ENCODE results near the gene SV2C. TPM values are rescaled to one million over a fixed set of nuclear protein-coding genes. Genes with fewer than 3 reads are reported as not detected.

SV2C gene
- polyA plus RNA-seq, 1 donor, result 3.0 TPM

GRCh38 chr5:76162335-76162734 lies 79.2 kb downstream of the SV2C start:
- no CpG with 5 or more reads among the region's 4 CpGs for WGBS (ENCODE audit: insufficient coverage, low lambda C conversion rate)
- Histone ChIP-seq H3K27me3 (ENCODE audit: control insufficient read depth, insufficient read depth, low read length) (no peaks in the 10 kb centered on the region), H3K4me1 (ENCODE audit: control insufficient read depth, insufficient read depth, low read length) (no peaks in the 10 kb centered on the region), H3K4me3 (ENCODE audit: low read length) (no peak overlapping the region), H3K36me3 (ENCODE audit: control insufficient read depth, insufficient read depth, low read length) (no peaks in the 10 kb centered on the region), H3K9me3 (ENCODE audit: control insufficient read depth, low read depth, low read length) (no peaks in the 10 kb centered on the region), H3K27ac (ENCODE audit: low read length) (no peak overlapping the region)
- no peak for DNase-seq

- no peak overlapping the region for H3K4me3 ChIP-seq (ENCODE audit: low read length)
- H3K4me1 ChIP-seq (ENCODE audit: control insufficient read depth, insufficient read depth, low read length), result no peaks in the 10 kb centered on the region
- DNase-seq, result no peak
- H3K9me3 ChIP-seq (ENCODE audit: control insufficient read depth, low read depth, low read length), result no peaks in the 10 kb centered on the region
- H3K27me3 ChIP-seq (ENCODE audit: control insufficient read depth, insufficient read depth, low read length), result no peaks in the 10 kb centered on the region
- 60% methylated on average over 1 of the region's 4 CpGs for WGBS (ENCODE audit: insufficient coverage, low lambda C conversion rate)
- H3K36me3 ChIP-seq (ENCODE audit: control insufficient read depth, insufficient read depth, low read length), result no peaks in the 10 kb centered on the region
- no peak overlapping the region for H3K27ac ChIP-seq (ENCODE audit: low read length)
These were observed 80.0 kb downstream of the SV2C start for GRCh38 chr5:76163111-76163628.

GRCh38 chr5:76165029-76165428 lies 81.8 kb downstream of the SV2C start:
- no peaks in the 10 kb centered on the region for H3K4me1 ChIP-seq (ENCODE audit: control insufficient read depth, insufficient read depth, low read length)
- no peak overlapping the region for H3K4me3 ChIP-seq (ENCODE audit: low read length)
- no peaks in the 10 kb centered on the region for H3K27me3 ChIP-seq (ENCODE audit: control insufficient read depth, insufficient read depth, low read length)
- H3K27ac ChIP-seq (ENCODE audit: low read length), result no peak overlapping the region
- no peak for DNase-seq
- no peaks in the 10 kb centered on the region for H3K9me3 ChIP-seq (ENCODE audit: control insufficient read depth, low read depth, low read length)
- H3K36me3 ChIP-seq (ENCODE audit: control insufficient read depth, insufficient read depth, low read length), result no peaks in the 10 kb centered on the region

GRCh38 chr5:76165711-76166374 lies 82.7 kb downstream of the SV2C start:
- H3K27me3 ChIP-seq (ENCODE audit: control insufficient read depth, insufficient read depth, low read length), result no peaks in the 10 kb centered on the region
- WGBS (ENCODE audit: insufficient coverage, low lambda C conversion rate), result 60% methylated on average over 1 of the region's 2 CpGs
- H3K27ac ChIP-seq (ENCODE audit: low read length), result no peak overlapping the region
- no peaks in the 10 kb centered on the region for H3K36me3 ChIP-seq (ENCODE audit: control insufficient read depth, insufficient read depth, low read length)
- no peak for DNase-seq
- no peak overlapping the region for H3K4me3 ChIP-seq (ENCODE audit: low read length)
- no peaks in the 10 kb centered on the region for H3K4me1 ChIP-seq (ENCODE audit: control insufficient read depth, insufficient read depth, low read length)
- no peaks in the 10 kb centered on the region for H3K9me3 ChIP-seq (ENCODE audit: control insufficient read depth, low read depth, low read length)

- Histone ChIP-seq H3K4me1 (ENCODE audit: control insufficient read depth, insufficient read depth, low read length) (no peaks in the 10 kb centered on the region), H3K27me3 (ENCODE audit: control insufficient read depth, insufficient read depth, low read length) (no peaks in the 10 kb centered on the region), H3K36me3 (ENCODE audit: control insufficient read depth, insufficient read depth, low read length) (no peaks in the 10 kb centered on the region), H3K4me3 (ENCODE audit: low read length) (no peak overlapping the region), H3K27ac (ENCODE audit: low read length) (no peak overlapping the region), H3K9me3 (ENCODE audit: control insufficient read depth, low read depth, low read length) (no peaks in the 10 kb centered on the region)
- no peak for DNase-seq
- WGBS (ENCODE audit: insufficient coverage, low lambda C conversion rate), result 100% methylated on average over 2 of the region's 3 CpGs
These were observed 83.8 kb downstream of the SV2C start for GRCh38 chr5:76166886-76167576.

- no peaks in the 10 kb centered on the region for H3K36me3 ChIP-seq (ENCODE audit: control insufficient read depth, insufficient read depth, low read length)
These were observed 86.1 kb downstream of the SV2C start for GRCh38 chr5:76169146-76169905.

GRCh38 chr5:76174101-76174500 lies 90.9 kb downstream of the SV2C start:
- no peak for DNase-seq
- no CpG with 5 or more reads among the region's 23 CpGs for WGBS (ENCODE audit: insufficient coverage, low lambda C conversion rate)
- no peaks in the 10 kb centered on the region for H3K4me1 ChIP-seq (ENCODE audit: control insufficient read depth, insufficient read depth, low read length)

More at GRCh38 chr5:76169146-76169905, 86.1 kb downstream of the SV2C start:
- Histone ChIP-seq H3K4me1 (ENCODE audit: control insufficient read depth, insufficient read depth, low read length) (no peaks in the 10 kb centered on the region), H3K4me3 (ENCODE audit: low read length) (no peak overlapping the region), H3K9me3 (ENCODE audit: control insufficient read depth, low read depth, low read length) (no peaks in the 10 kb centered on the region), H3K27ac (ENCODE audit: low read length) (no peak overlapping the region), H3K27me3 (ENCODE audit: control insufficient read depth, insufficient read depth, low read length) (no peaks in the 10 kb centered on the region)
- peak in 1 of 2 donors; percentile 1 for DNase-seq
- WGBS (ENCODE audit: insufficient coverage, low lambda C conversion rate), result 80% methylated on average over 1 of the region's 6 CpGs

GRCh38 chr5:76175051-76175666 lies 92.0 kb downstream of the SV2C start:
- 6% methylated on average over 2 of the region's 6 CpGs for WGBS (ENCODE audit: insufficient coverage, low lambda C conversion rate)
- DNase-seq, result peak; percentile 21 to 26
- H3K36me3 ChIP-seq (ENCODE audit: control insufficient read depth, insufficient read depth, low read length), result no peaks in the 10 kb centered on the region

More at GRCh38 chr5:76174101-76174500, 90.9 kb downstream of the SV2C start:
- Histone ChIP-seq H3K36me3 (ENCODE audit: control insufficient read depth, insufficient read depth, low read length) (no peaks in the 10 kb centered on the region), H3K4me3 (ENCODE audit: low read length) (no peak overlapping the region), H3K9me3 (ENCODE audit: control insufficient read depth, low read depth, low read length) (no peaks in the 10 kb centered on the region), H3K27me3 (ENCODE audit: control insufficient read depth, insufficient read depth, low read length) (no peaks in the 10 kb centered on the region), H3K27ac (ENCODE audit: low read length) (no peak overlapping the region)

GRCh38 chr5:76175821-76176403 lies 92.7 kb downstream of the SV2C start:
- H3K36me3 ChIP-seq (ENCODE audit: control insufficient read depth, insufficient read depth, low read length), result no peaks in the 10 kb centered on the region
- DNase-seq, result no peak
- H3K27me3 ChIP-seq (ENCODE audit: control insufficient read depth, insufficient read depth, low read length), result no peaks in the 10 kb centered on the region
- H3K9me3 ChIP-seq (ENCODE audit: control insufficient read depth, low read depth, low read length), result no peaks in the 10 kb centered on the region
- 60% methylated on average over 1 of the region's 7 CpGs for WGBS (ENCODE audit: insufficient coverage, low lambda C conversion rate)
- H3K4me1 ChIP-seq (ENCODE audit: control insufficient read depth, insufficient read depth, low read length), result no peaks in the 10 kb centered on the region
- no peak overlapping the region for H3K27ac ChIP-seq (ENCODE audit: low read length)
- H3K4me3 ChIP-seq (ENCODE audit: low read length), result no peak overlapping the region

More at GRCh38 chr5:76175051-76175666, 92.0 kb downstream of the SV2C start:
- H3K27me3 ChIP-seq (ENCODE audit: control insufficient read depth, insufficient read depth, low read length), result no peaks in the 10 kb centered on the region
- H3K4me3 ChIP-seq (ENCODE audit: low read length), result no peak overlapping the region
- H3K9me3 ChIP-seq (ENCODE audit: control insufficient read depth, low read depth, low read length), result no peaks in the 10 kb centered on the region
- H3K27ac ChIP-seq (ENCODE audit: low read length), result no peak overlapping the region
- H3K4me1 ChIP-seq (ENCODE audit: control insufficient read depth, insufficient read depth, low read length), result no peaks in the 10 kb centered on the region

- DNase-seq, result no peak
- Histone ChIP-seq H3K27ac (ENCODE audit: low read length) (no peak overlapping the region), H3K4me1 (ENCODE audit: control insufficient read depth, insufficient read depth, low read length) (no peaks in the 10 kb centered on the region), H3K9me3 (ENCODE audit: control insufficient read depth, low read depth, low read length) (no peaks in the 10 kb centered on the region), H3K36me3 (ENCODE audit: control insufficient read depth, insufficient read depth, low read length) (no peaks in the 10 kb centered on the region), H3K27me3 (ENCODE audit: control insufficient read depth, insufficient read depth, low read length) (no peaks in the 10 kb centered on the region), H3K4me3 (ENCODE audit: low read length) (no peak overlapping the region)
These were observed 94.8 kb downstream of the SV2C start for GRCh38 chr5:76177978-76178377.
